ENCODE data around the gene USP32. TPM values are rescaled to one million over a fixed set of nuclear protein-coding genes. Genes with fewer than 3 reads are reported as not detected.

USP32 gene
- total RNA-seq, 1 donor from 2014 or later: 53.6 TPM

DNA sequence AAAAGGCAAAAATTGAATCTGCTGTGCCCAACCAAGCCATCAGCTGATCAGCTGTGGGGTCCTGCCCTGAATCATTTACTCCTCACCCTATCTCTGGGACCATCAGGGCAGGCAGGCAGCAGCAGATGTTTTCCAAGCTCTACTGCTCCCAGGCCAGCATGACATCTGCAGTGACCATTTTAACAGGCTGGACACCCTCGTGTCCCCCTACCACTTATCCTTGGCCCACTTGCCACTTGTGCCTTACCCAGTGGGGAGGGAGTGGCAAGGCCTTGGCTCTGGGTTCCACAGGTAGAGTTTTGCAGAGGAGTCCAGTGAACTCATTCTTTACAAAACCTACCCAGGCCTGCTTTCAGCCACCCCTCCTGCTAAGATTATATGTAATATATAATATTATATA, 254.2 kb downstream of the USP32 start:
- H3K27ac Mint-ChIP-seq (ENCODE audit: unreplicated experiment): no peak overlapping the region
- TF ChIP-seq, protein P1, sequence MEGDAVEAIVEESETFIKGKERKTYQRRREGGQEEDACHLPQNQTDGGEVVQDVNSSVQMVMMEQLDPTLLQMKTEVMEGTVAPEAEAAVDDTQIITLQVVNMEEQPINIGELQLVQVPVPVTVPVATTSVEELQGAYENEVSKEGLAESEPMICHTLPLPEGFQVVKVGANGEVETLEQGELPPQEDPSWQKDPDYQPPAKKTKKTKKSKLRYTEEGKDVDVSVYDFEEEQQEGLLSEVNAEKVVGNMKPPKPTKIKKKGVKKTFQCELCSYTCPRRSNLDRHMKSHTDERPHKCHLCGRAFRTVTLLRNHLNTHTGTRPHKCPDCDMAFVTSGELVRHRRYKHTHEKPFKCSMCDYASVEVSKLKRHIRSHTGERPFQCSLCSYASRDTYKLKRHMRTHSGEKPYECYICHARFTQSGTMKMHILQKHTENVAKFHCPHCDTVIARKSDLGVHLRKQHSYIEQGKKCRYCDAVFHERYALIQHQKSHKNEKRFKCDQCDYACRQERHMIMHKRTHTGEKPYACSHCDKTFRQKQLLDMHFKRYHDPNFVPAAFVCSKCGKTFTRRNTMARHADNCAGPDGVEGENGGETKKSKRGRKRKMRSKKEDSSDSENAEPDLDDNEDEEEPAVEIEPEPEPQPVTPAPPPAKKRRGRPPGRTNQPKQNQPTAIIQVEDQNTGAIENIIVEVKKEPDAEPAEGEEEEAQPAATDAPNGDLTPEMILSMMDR (IDR thresholded peaks at IDR 0.05): no peak
- no peak for DNase-seq (ENCODE audit: extremely low spot score, unreplicated experiment)
- peaks cover 38% of the 10 kb centered on the region for H3K4me1 Mint-ChIP-seq (ENCODE audit: unreplicated experiment)
- no peak overlapping the region for H3K4me3 Mint-ChIP-seq (ENCODE audit: unreplicated experiment)
- no peaks in the 10 kb centered on the region for H3K9me3 Mint-ChIP-seq (ENCODE audit: unreplicated experiment)
- H3K36me3 Mint-ChIP-seq (ENCODE audit: unreplicated experiment): no peaks in the 10 kb centered on the region
- H3K27me3 Mint-ChIP-seq (ENCODE audit: unreplicated experiment): peaks cover 9% of the 10 kb centered on the region

DNA sequence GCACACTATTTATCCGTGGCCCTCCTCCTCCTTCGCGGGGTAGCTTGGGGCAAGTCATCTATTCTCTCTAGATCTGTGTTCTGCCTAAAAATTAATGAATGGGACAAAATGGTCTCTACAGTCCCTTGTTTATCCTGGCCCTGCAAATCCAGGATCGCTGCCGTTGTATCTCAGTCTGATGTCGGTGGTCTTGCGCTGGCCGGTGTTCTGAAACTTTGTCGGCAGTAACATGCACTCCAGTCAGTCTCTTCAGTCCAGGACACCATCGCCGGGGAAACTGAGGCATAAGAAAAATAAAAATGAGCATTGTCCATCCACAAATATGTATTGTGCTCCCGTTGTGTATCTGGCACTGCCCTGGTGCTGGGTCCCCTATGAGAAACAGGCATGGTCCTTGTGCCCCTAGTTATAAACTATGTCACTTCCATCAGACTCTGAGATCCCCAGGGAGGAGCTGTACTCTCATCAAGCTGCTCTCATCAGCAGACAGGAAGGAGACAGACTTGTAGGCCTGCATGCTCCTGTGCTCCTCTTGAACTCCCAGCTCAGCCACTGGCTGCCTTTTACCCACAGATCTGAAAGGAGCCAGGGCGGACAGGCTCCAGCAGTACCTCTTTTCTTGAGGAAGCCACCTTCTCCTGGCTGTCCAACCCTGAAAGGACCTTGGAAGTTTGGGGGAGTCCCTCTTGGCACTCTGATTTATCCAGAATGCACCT, 255.8 kb downstream of the USP32 start:
- H3K36me3 Mint-ChIP-seq (ENCODE audit: unreplicated experiment): peaks cover 8% of the 10 kb centered on the region
- TF ChIP-seq, protein P1 (IDR thresholded peaks at IDR 0.05): no peak
- H3K9me3 Mint-ChIP-seq (ENCODE audit: unreplicated experiment): no peaks in the 10 kb centered on the region
- no peak overlapping the region for H3K27ac Mint-ChIP-seq (ENCODE audit: unreplicated experiment)
- H3K27me3 Mint-ChIP-seq (ENCODE audit: unreplicated experiment): peaks cover 8% of the 10 kb centered on the region
- no peak for DNase-seq (ENCODE audit: extremely low spot score, unreplicated experiment)
- H3K4me1 Mint-ChIP-seq (ENCODE audit: unreplicated experiment): peaks cover 26% of the 10 kb centered on the region
- peak overlapping the region; percentile 89 for H3K4me3 Mint-ChIP-seq (ENCODE audit: unreplicated experiment)

DNA sequence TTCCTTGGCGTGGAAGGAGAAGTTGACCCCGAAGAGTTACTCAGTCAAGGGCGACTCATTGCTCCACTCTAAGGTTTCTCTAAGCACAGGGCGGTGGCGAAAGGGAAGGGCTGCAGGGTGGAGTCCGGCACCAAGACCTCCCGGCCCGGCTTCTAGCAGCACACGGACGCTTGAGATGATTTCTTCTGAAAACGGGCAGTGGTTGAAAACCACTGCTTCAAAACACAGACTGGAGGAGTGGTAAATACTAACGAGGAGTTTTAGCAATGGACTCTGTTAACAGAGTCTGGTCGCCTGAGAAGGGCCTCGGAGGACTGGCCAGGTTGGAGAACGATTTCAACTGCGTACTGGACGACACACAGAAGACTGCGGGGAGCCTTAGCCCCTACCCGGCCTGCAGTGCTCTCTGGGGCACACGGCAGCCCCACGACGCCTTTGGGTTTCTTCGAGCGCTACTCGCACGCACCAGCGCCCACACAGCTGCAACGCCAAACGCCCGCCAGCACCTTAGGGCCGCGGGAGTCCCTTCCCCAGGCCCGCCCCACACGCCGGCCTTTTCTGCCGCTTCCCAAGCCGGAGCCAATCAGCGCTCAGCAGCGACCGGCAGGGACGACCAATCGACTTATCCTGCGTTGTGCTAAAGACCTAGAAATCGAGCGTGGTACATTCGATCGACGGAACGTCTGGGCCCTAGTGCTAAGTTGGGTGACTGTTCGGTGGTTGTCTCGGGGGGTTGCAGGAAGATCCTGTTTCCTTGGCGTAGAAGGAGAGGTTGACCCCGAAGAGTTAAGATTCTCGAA, 256.6 kb downstream of the USP32 start:
- H3K9me3 Mint-ChIP-seq (ENCODE audit: unreplicated experiment): no peaks in the 10 kb centered on the region
- peak overlapping the region; percentile 95 for H3K27ac Mint-ChIP-seq (ENCODE audit: unreplicated experiment)
- TF ChIP-seq, protein P1 (IDR thresholded peaks at IDR 0.05): no peak
- H3K4me3 Mint-ChIP-seq (ENCODE audit: unreplicated experiment): peak overlapping the region; percentile 89
- peaks cover 28% of the 10 kb centered on the region for H3K4me1 Mint-ChIP-seq (ENCODE audit: unreplicated experiment)
- peaks cover 4% of the 10 kb centered on the region for H3K27me3 Mint-ChIP-seq (ENCODE audit: unreplicated experiment)
- peak; percentile 94 for DNase-seq (ENCODE audit: extremely low spot score, unreplicated experiment)
- H3K36me3 Mint-ChIP-seq (ENCODE audit: unreplicated experiment): peaks cover 8% of the 10 kb centered on the region

DNA sequence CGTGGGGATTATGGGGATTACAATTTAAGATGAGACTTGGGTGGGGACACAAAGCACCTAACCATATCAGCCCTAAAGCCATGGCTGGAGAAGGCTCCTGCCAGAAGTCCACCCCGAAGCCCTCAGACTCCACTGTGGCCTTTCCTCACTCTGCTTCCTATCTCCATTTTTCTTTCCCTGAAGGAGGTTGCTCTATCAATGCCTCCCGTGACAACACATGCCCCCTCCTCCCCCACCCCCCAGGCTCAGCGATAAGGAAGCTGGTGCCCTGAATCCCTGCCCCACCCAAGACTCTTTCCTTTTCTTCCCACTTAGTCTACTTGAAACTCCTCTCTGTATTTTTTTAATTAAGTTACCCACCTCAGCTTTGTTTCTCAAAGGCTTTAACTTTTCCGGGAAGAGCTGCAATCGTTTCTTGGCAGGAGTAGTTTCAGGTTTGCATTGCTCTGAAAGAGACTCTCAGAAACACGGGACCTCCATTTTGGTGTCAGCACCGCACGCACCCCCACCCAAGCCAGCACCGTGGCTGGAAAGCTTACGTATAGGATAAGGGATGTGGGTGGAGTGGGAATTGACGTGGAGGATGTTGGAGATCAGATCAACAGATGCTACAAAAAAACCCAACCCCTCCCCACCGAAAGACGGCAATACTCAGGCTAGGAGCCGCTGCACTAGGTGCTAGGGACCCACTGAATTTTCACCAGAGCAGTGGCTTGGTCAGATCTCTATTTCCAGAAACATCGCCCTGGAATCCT, 257.4 kb downstream of the USP32 start:
- Mint-ChIP-seq H3K9me3 (ENCODE audit: unreplicated experiment) (no peaks in the 10 kb centered on the region), H3K36me3 (ENCODE audit: unreplicated experiment) (peaks cover 8% of the 10 kb centered on the region), H3K4me1 (ENCODE audit: unreplicated experiment) (peaks cover 22% of the 10 kb centered on the region), H3K27me3 (ENCODE audit: unreplicated experiment) (peaks cover 4% of the 10 kb centered on the region), H3K4me3 (ENCODE audit: unreplicated experiment) (peak overlapping the region; percentile 89), H3K27ac (ENCODE audit: unreplicated experiment) (peak overlapping the region; percentile 95)
- no peak for DNase-seq (ENCODE audit: extremely low spot score, unreplicated experiment)
- TF ChIP-seq, protein P1 (IDR thresholded peaks at IDR 0.05): no peak

All from osteocyte (in vitro differentiated cells).